ENCODE data around the gene U2AF2.

- no peak for TF ChIP-seq CTCF (IDR thresholded peaks at IDR 0.05; ENCODE audit: low read length)
- no peak for TF ChIP-seq EZH2 (IDR thresholded peaks at IDR 0.05; ENCODE audit: borderline replicate concordance, low read length)
Measured at GRCh38 chr19:55712804-55713631, 58.2 kb downstream of the U2AF2 start.
